Measurements from ENCODE around the gene PABPN1L. TPM values are rescaled to one million over a fixed set of nuclear protein-coding genes. Genes with fewer than 3 reads are reported as not detected.

Gene PABPN1L
- total and polyA plus RNA-seq, 2 of the 8 experiments (the other 6 are each of a cell fraction or from before 2014, with no cell fraction given), result not detected

DNA sequence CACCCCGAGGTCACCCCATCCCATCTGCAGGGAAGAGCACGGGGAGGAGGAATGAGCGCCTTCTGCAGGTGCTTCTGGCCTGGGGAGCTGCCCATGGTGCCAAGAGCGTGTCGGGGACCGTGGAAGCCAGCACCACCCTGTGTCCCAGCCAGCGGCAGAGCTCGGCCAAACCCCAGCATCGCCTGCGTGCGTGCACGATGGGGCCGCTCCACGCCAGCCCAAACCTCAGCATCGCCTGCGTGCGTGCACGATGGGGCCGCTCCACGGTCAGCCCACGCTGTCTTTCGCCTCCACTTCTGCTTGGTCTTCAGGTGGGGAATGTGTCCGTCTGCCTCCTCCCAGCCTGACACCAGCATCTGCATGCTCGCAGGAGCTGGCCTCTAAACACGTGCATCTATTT is 23.7 kb downstream of the PABPN1L start:
- FAIRE-seq (no peak), DNase-seq (ENCODE audit: low read depth in 1 of 2, low spot score in 2 of 2) (no peak)
- H3K23me2 ChIP-seq (ENCODE audit: low read depth, low read length), result no peaks in the 10 kb centered on the region
- H3K4me3 ChIP-seq (ENCODE audit: extremely low read depth in 1 of 4, insufficient read depth in 2 of 4, low read depth in 3 of 4, low read length in 4 of 4), result no peak overlapping the region
- no peak overlapping the region for H3K27ac ChIP-seq (ENCODE audit: low read depth, low read length)
- H3K14ac ChIP-seq (ENCODE audit: insufficient read length), result no peak overlapping the region
- no peaks in the 10 kb centered on the region for H3K9me3 ChIP-seq (ENCODE audit: insufficient read depth in 2 of 2, low read depth in 1 of 2, low read length in 1 of 2)
- H4K8ac ChIP-seq (ENCODE audit: extremely low read depth, insufficient read depth, low read length), result no peak overlapping the region; the same call in 1 of the 2 replicates
- no peak overlapping the region for H2AFZ ChIP-seq (ENCODE audit: low read length)
- no peak overlapping the region for H2BK20ac ChIP-seq (ENCODE audit: low read length)
- H3K56ac ChIP-seq (replicated peaks; ENCODE audit: insufficient read length, low read depth, low read length), result no peak overlapping the region
- no peak overlapping the region for H2BK15ac ChIP-seq (ENCODE audit: low read length)
- 94% methylated on average over 25 of the region's 25 CpGs; no CpG with 5 or more reads in 1 of the 2 experiments for WGBS, 2 experiments (ENCODE audit: extremely low coverage in 1 of 2, insufficient coverage in 1 of 2, insufficient read length in 1 of 2, insufficient replicate concordance in 2 of 2, low coverage in 1 of 2, low lambda C conversion rate in 2 of 2, missing lambda C conversion rate in 1 of 2)
- ChIA-PET POLR2A (ENCODE audit: partially characterized antibody) (interaction anchor here (1.3 kb wide), 1 partner anchor 84 kb away, joined by 3 read pairs; no protein-coding TSS in a partner anchor), CTCF (ENCODE audit: partially characterized antibody) (interaction anchor here (1.1 to 1.2 kb wide), 3 partner anchors 23 to 260 kb away, joined by 3 read pairs; no protein-coding TSS in a partner anchor)
- no peak overlapping the region for H3K4me2 ChIP-seq (ENCODE audit: insufficient read depth in 1 of 2, low read depth in 2 of 2, low read length in 2 of 2)
- H3K79me2 ChIP-seq (ENCODE audit: control insufficient read depth in 1 of 2, insufficient read depth in 2 of 2, low read length in 2 of 2), result no peaks in the 10 kb centered on the region
- H4K5ac ChIP-seq (ENCODE audit: insufficient read length, low read depth, low read length), result no peak overlapping the region
- no peaks in the 10 kb centered on the region for H3K27me3 ChIP-seq (replicated peaks in 1 of 4; ENCODE audit: control insufficient read depth in 3 of 4, extremely low read depth in 1 of 4, insufficient read depth in 3 of 4, low read length in 3 of 4)
- H2AK5ac ChIP-seq (ENCODE audit: low read depth, low read length), result no peak overlapping the region
- peaks cover 0 to 5% (median 0%) of the 10 kb centered on the region in 4 experiments; a peak in 2 of 8 replicates for H3K36me3 ChIP-seq (ENCODE audit: control insufficient read depth in 2 of 4, insufficient read depth in 4 of 4, low read length in 3 of 4)
- no peak overlapping the region for H2BK12ac ChIP-seq (ENCODE audit: low read depth, low read length)
- H3K18ac ChIP-seq (ENCODE audit: extremely low read depth, low read length), result no peak overlapping the region
- no peak overlapping the region for H3K4ac ChIP-seq (replicated peaks; ENCODE audit: insufficient read length, low read depth, low read length)
- no peak overlapping the region for H4K91ac ChIP-seq (replicated peaks; ENCODE audit: insufficient read length, low read length)
- H2BK120ac ChIP-seq (replicated peaks; ENCODE audit: low read depth, low read length), result no peak overlapping the region
- H3K4me1 ChIP-seq (replicated peaks in 1 of 4; ENCODE audit: control insufficient read depth in 3 of 4, insufficient read depth in 4 of 4, low read length in 3 of 4), result no peaks in the 10 kb centered on the region
- H3K79me1 ChIP-seq (ENCODE audit: low read depth, low read length), result no peaks in the 10 kb centered on the region
- no peak overlapping the region for H3K9ac ChIP-seq (replicated peaks in 1 of 4; ENCODE audit: extremely low read depth in 1 of 4, low read depth in 3 of 4, low read length in 3 of 4)
- peaks cover 0 to under 1% of the 10 kb centered on the region in 2 experiments for H4K20me1 ChIP-seq (replicated peaks in 1 of 2; ENCODE audit: control insufficient read depth in 1 of 2, insufficient read depth in 2 of 2, low read length in 2 of 2)
- H3K23ac ChIP-seq (ENCODE audit: insufficient read length), result no peak overlapping the region
- no peak overlapping the region for H2BK5ac ChIP-seq (ENCODE audit: low read depth, low read length)
- TF ChIP-seq POU5F1 (IDR thresholded peaks at IDR 0.05; ENCODE audit: low read depth, low read length), result no peak
- no peak for TF ChIP-seq TEAD4 (IDR thresholded peaks at IDR 0.05; ENCODE audit: low read depth, low read length)
- TF ChIP-seq CHD2 (IDR thresholded peaks at IDR 0.05; ENCODE audit: low read length), result no peak
- no peak for TF ChIP-seq RFX5 (IDR thresholded peaks at IDR 0.05; ENCODE audit: borderline replicate concordance, low read depth, low read length)
- TF ChIP-seq EZH2 (IDR thresholded peaks at IDR 0.05; ENCODE audit: low read depth, low read length, severe bottlenecking), result no peak
- TF ChIP-seq CREB1 (IDR thresholded peaks at IDR 0.05), result no peak
- TF ChIP-seq, protein P1, sequence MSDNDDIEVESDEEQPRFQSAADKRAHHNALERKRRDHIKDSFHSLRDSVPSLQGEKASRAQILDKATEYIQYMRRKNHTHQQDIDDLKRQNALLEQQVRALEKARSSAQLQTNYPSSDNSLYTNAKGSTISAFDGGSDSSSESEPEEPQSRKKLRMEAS (IDR thresholded peaks at IDR 0.05), result no peak
- TF ChIP-seq SIX5 (IDR thresholded peaks at IDR 0.05; ENCODE audit: low read depth, low read length), result no peak
- TF ChIP-seq ZNF274 (IDR thresholded peaks at IDR 0.05; ENCODE audit: borderline replicate concordance, extremely low read depth, low read length), result no peak
- TF ChIP-seq EGR1 (IDR thresholded peaks at IDR 0.05; ENCODE audit: borderline replicate concordance, low read depth, low read length), result no peak
- no peak for TF ChIP-seq SRF (IDR thresholded peaks at IDR 0.05; ENCODE audit: low read depth, low read length)
- TF ChIP-seq RBBP5 (IDR thresholded peaks at IDR 0.05; ENCODE audit: borderline replicate concordance, low read depth, low read length), result no peak
- no peak for TF ChIP-seq TBP (IDR thresholded peaks at IDR 0.05; ENCODE audit: low read depth, low read length)
- no peak for TF ChIP-seq JUN (IDR thresholded peaks at IDR 0.05; ENCODE audit: low read depth, low read length)
- TF ChIP-seq KDM4A (IDR thresholded peaks at IDR 0.05; ENCODE audit: low read depth, low read length, severe bottlenecking), result no peak
- no peak for TF ChIP-seq ASH2L (IDR thresholded peaks at IDR 0.05; ENCODE audit: low read length)

Data from H1 (cell line).